H1 (cell line): Measurements from ENCODE around the gene PRKCA. TPM values are rescaled to one million over a fixed set of nuclear protein-coding genes. Genes with fewer than 3 reads are reported as not detected.
A peak's percentile ranks its signal among the peaks of the same experiment; 100 is the strongest.

Experiments used
- CTCF ChIA-PET: fragments of 300-600 bp; sonication (Branson Sonifier 250); formaldehyde crosslinking; loops from one replicate; lab custom pipeline; 2021; ENCODE audit not compliant: partially characterized antibody; lab: Charles Lee
- POLR2A ChIA-PET: fragments of 300-600 bp; sonication (Branson Sonifier 250); formaldehyde crosslinking; loops from one replicate; lab custom pipeline; 2021; ENCODE audit warnings: inconsistent platforms; ENCODE audit not compliant: partially characterized antibody; lab: Charles Lee
- DNase-seq, 2 experiments: peaks; one replicate each; pipeline versions ENCODE4 v3.0.0 to v3.0.0-alpha.2; 2010 to 2022; ENCODE audit warnings: low spot score in 2 of 2, low read depth in 1 of 2, mixed read lengths in 1 of 2
- FAIRE-seq: peaks from 2 replicates; lab custom pipeline; 2011; peaks lifted over from hg19 to GRCh38; lab: Jason Lieb, UNC
- H2AFZ ChIP-seq: 2 replicates; pipeline ENCODE4 v1.8.1; 2012; ENCODE audit warnings: low read length, inconsistent platforms
- H2AK5ac ChIP-seq: 2 replicates; pipeline ENCODE4 v1.6.1; 2013; ENCODE audit warnings: low read depth, low read length
- H2BK120ac ChIP-seq: replicated peaks from 2 replicates; pipeline ENCODE3; 2013; ENCODE audit warnings: low read depth, low read length, inconsistent platforms
- H2BK12ac ChIP-seq: 2 replicates; pipeline ENCODE4 v1.6.1; 2013; ENCODE audit warnings: low read depth, low read length
- H2BK15ac ChIP-seq: 2 replicates; pipeline ENCODE4 v1.6.1; 2013; ENCODE audit warnings: low read length
- H2BK20ac ChIP-seq: 2 replicates; pipeline ENCODE4 v1.6.1; 2013; ENCODE audit warnings: low read length
- H2BK5ac ChIP-seq: 2 replicates; pipeline ENCODE4 v1.6.1; 2013; ENCODE audit warnings: low read depth, low read length
- H3K14ac ChIP-seq: 2 replicates; pipeline ENCODE4 v1.6.1; 2013; ENCODE audit warnings: inconsistent platforms; ENCODE audit not compliant: insufficient read length
- H3K18ac ChIP-seq: 2 replicates; pipeline ENCODE4 v1.6.1; 2013; ENCODE audit warnings: low read length; ENCODE audit errors: extremely low read depth
- H3K23ac ChIP-seq: 2 replicates; pipeline ENCODE4 v1.6.1; 2013; ENCODE audit warnings: inconsistent platforms; ENCODE audit not compliant: insufficient read length
- H3K23me2 ChIP-seq: 2 replicates; pipeline ENCODE4 v1.6.1; 2013; ENCODE audit warnings: low read depth, low read length
- H3K27ac ChIP-seq: 2 replicates; pipeline ENCODE4 v1.6.1; 2011; ENCODE audit warnings: low read depth, low read length, inconsistent platforms
- H3K27me3 ChIP-seq, 4 experiments: replicated peaks in 1 of 4; 1 replicate in 1 of 4; 2 replicates in 3 of 4; pipeline versions ENCODE4 v1.6.1 to v1.8.1; 2011 to 2013; ENCODE audit warnings: low read length in 3 of 4, mild to moderate bottlenecking in 3 of 4, inconsistent platforms in 2 of 4, mixed read lengths in 2 of 4, moderate library complexity in 1 of 4; ENCODE audit not compliant: control insufficient read depth in 3 of 4, insufficient read depth in 3 of 4; ENCODE audit errors: extremely low read depth in 1 of 4
- H3K36me3 ChIP-seq, 4 experiments: 2 replicates each; pipeline versions ENCODE4 v1.6.1 to v1.8.1; 2011 to 2013; ENCODE audit warnings: mild to moderate bottlenecking in 4 of 4, low read length in 3 of 4, moderate library complexity in 2 of 4, control low read depth in 1 of 4, inconsistent platforms in 1 of 4; ENCODE audit not compliant: insufficient read depth in 4 of 4, control insufficient read depth in 2 of 4
- H3K4ac ChIP-seq: replicated peaks from 2 replicates; pipeline ENCODE3; 2013; ENCODE audit warnings: low read length, low read depth, mixed read lengths, inconsistent platforms; ENCODE audit not compliant: insufficient read length
- H3K4me1 ChIP-seq, 4 experiments: replicated peaks in 1 of 4; 1 replicate in 1 of 4; 2 replicates in 3 of 4; pipeline versions ENCODE4 v1.6.1 to v1.8.1; 2011 to 2013; ENCODE audit warnings: low read length in 3 of 4, inconsistent platforms in 2 of 4, mixed read lengths in 1 of 4; ENCODE audit not compliant: insufficient read depth in 4 of 4, control insufficient read depth in 3 of 4
- H3K4me2 ChIP-seq, 2 experiments: 2 replicates each; pipeline versions ENCODE4 v1.6.1 to v1.8.1; 2011 to 2013; ENCODE audit warnings: low read depth in 2 of 2, low read length in 2 of 2, control low read depth in 1 of 2, inconsistent platforms in 1 of 2, mild to moderate bottlenecking in 1 of 2; ENCODE audit not compliant: insufficient read depth in 1 of 2
- H3K4me3 ChIP-seq, 4 experiments: fragments of 200-600, 300-600 bp in 1 of 4; sonication (generic), shearing (Covaris generic), sonication (Bioruptor Twin) in 1 of 4; 2 replicates each; pipeline versions ENCODE4 v1.5.1 to v1.8.1; 2011 to 2016; ENCODE audit warnings: low read length in 4 of 4, low read depth in 3 of 4, control low read depth in 2 of 4, inconsistent platforms in 2 of 4, mild to moderate bottlenecking in 2 of 4, mixed read lengths in 1 of 4, moderate library complexity in 1 of 4; ENCODE audit not compliant: insufficient read depth in 2 of 4; ENCODE audit errors: extremely low read depth in 1 of 4
- H3K56ac ChIP-seq: replicated peaks from 2 replicates; pipeline ENCODE3; 2013; ENCODE audit warnings: low read depth, mild to moderate bottlenecking, mixed read lengths, low read length, inconsistent platforms; ENCODE audit not compliant: insufficient read length
- H3K79me1 ChIP-seq: 2 replicates; pipeline ENCODE4 v1.6.1; 2013; ENCODE audit warnings: low read depth, low read length, control low read depth
- H3K79me2 ChIP-seq, 2 experiments: 2 replicates each; pipeline versions ENCODE4 v1.6.1 to v1.8.1; 2012 to 2013; ENCODE audit warnings: low read length in 2 of 2, mild to moderate bottlenecking in 2 of 2, inconsistent platforms in 1 of 2; ENCODE audit not compliant: insufficient read depth in 2 of 2, control insufficient read depth in 1 of 2
- H3K9ac ChIP-seq, 4 experiments: replicated peaks in 1 of 4; 1 replicate in 1 of 4; 2 replicates in 3 of 4; pipeline versions ENCODE4 v1.6.1 to v1.8.1; 2011 to 2013; ENCODE audit warnings: low read depth in 3 of 4, low read length in 3 of 4, control low read depth in 2 of 4, mild to moderate bottlenecking in 2 of 4, moderate library complexity in 2 of 4, inconsistent platforms in 1 of 4; ENCODE audit errors: extremely low read depth in 1 of 4
- H3K9me3 ChIP-seq, 2 experiments: 2 replicates each; pipeline versions ENCODE4 v1.6.1 to v1.8.1; 2012 to 2013; ENCODE audit warnings: mild to moderate bottlenecking in 2 of 2, moderate library complexity in 2 of 2, control low read depth in 1 of 2, inconsistent platforms in 1 of 2, low read depth in 1 of 2, low read length in 1 of 2, mixed read lengths in 1 of 2; ENCODE audit not compliant: insufficient read depth in 2 of 2
- H4K20me1 ChIP-seq, 2 experiments: replicated peaks in 1 of 2; 2 replicates each; pipeline versions ENCODE3 to v1.8.1; 2011 to 2013; ENCODE audit warnings: inconsistent platforms in 2 of 2, low read length in 2 of 2, mild to moderate bottlenecking in 1 of 2; ENCODE audit not compliant: insufficient read depth in 2 of 2, control insufficient read depth in 1 of 2
- H4K5ac ChIP-seq: 2 replicates; pipeline ENCODE4 v1.6.1; 2013; ENCODE audit warnings: low read length, low read depth, mixed read lengths, inconsistent platforms; ENCODE audit not compliant: insufficient read length
- H4K8ac ChIP-seq: 2 replicates; pipeline ENCODE4 v1.8.0; 2013; ENCODE audit warnings: mild to moderate bottlenecking, moderate library complexity, low read length, inconsistent platforms; ENCODE audit not compliant: insufficient read depth; ENCODE audit errors: extremely low read depth
- H4K91ac ChIP-seq: replicated peaks from 2 replicates; pipeline ENCODE3; 2013; ENCODE audit warnings: low read length, mixed read lengths, inconsistent platforms; ENCODE audit not compliant: insufficient read length
- BRCA1 ChIP-seq: IDR thresholded peaks from 2 replicates; pipeline ENCODE4 v1.6.1; 2012; ENCODE audit warnings: low read depth, low read length, improper control_type of control experiment
- EP300 ChIP-seq, 2 experiments: IDR thresholded peaks; 1 replicate in 1 of 2; 2 replicates in 1 of 2; pipeline ENCODE4 v1.6.1; 2011 to 2012; ENCODE audit warnings: low read depth in 2 of 2, low read length in 2 of 2, mild to moderate bottlenecking in 2 of 2, borderline replicate concordance in 1 of 2, inconsistent platforms in 1 of 2, moderate library complexity in 1 of 2
- FOSL1 ChIP-seq: IDR thresholded peaks from 2 replicates; pipeline ENCODE4 v1.6.1; 2011; ENCODE audit warnings: mild to moderate bottlenecking, low read depth, low read length, moderate library complexity; ENCODE audit not compliant: insufficient read depth
- HDAC6 ChIP-seq: IDR thresholded peaks from one replicate; pipeline ENCODE4 v1.7.1; 2012; ENCODE audit warnings: low read depth, mild to moderate bottlenecking, inconsistent platforms, low read length, moderate library complexity
- KDM4A ChIP-seq: IDR thresholded peaks from one replicate; pipeline ENCODE4 v1.7.1; 2012; ENCODE audit warnings: low read depth, mild to moderate bottlenecking, moderate library complexity, low read length, inconsistent platforms; ENCODE audit not compliant: severe bottlenecking
- PHF8 ChIP-seq: fragments of 200-600 bp; sonication (generic); conservative IDR thresholded peaks from 2 replicates; pipeline ENCODE4 v1.7.1; 2012; ENCODE audit warnings: low read depth, mild to moderate bottlenecking, inconsistent platforms, low read length, moderate library complexity
- WGBS, 2 experiments: shearing (Covaris generic) in 1 of 2; methylation state at CpG; one replicate each; pipeline versions ENCODE4 v1.1.6 to v1.1.7; 2013 to 2015; ENCODE audit warnings: low lambda C conversion rate in 2 of 2, mixed read lengths in 2 of 2, inconsistent platforms in 1 of 2, low coverage in 1 of 2, missing lambda C conversion rate in 1 of 2; ENCODE audit not compliant: insufficient replicate concordance in 2 of 2, insufficient coverage in 1 of 2, insufficient read length in 1 of 2; ENCODE audit errors: extremely low coverage in 1 of 2, missing lambda C conversion rate in 1 of 2; 5-methylcytosine and 5-hydroxymethylcytosine counted together
- polyA plus RNA-seq, 7 experiments: library from polyadenylated mRNA; depleted of rRNA in 3 of 7; stranded (reverse) in 5 of 7; unstranded in 2 of 7; fragments of >200 nt in 5 of 7; fragments of 200-250 nt in 2 of 7; gene quantifications; 1 replicate in 5 of 7; 2 replicates in 1 of 7; 4 replicates in 1 of 7; pipeline versions ENCODE4 v1.2.1 to v1.2.3, GENCODE V29; 2011 to 2013; ENCODE audit warnings: missing spikeins in 2 of 7, mixed read lengths in 2 of 7
- total RNA-seq: library from RNA; stranded (reverse); fragmentation: NEBNext Ultra II Directional; extraction: Animal tissue kit (Norgen Biotek cat#: 25700); gene quantifications from 2 replicates; pipeline ENCODE4 v1.2.1, GENCODE V29; 2021

The PRKCA gene
- total and polyA plus RNA-seq, 2 of the 8 experiments (the other 6 are each of a cell fraction or from before 2014, with no cell fraction given): 5.8 to 17.8 TPM

GRCh38 chr17:66560691-66561090 is 258.3 kb downstream of the PRKCA start:
- H2BK12ac ChIP-seq: no peak overlapping the region
- TF ChIP-seq KDM4A (no peak), BRCA1 (no peak), EP300 (IDR thresholded peaks at IDR 0.05; ENCODE audit: borderline replicate concordance in 1 of 2, low read depth in 2 of 2, low read length in 2 of 2) (peak in 1 of 2 experiments; percentile 20; a peak in 1 of 3 replicates), FOSL1 (no peak), PHF8 (no peak), HDAC6 (no peak)
- TF ChIP-seq, all 59 proteins: peak for 1
- ChIA-PET POLR2A (no interaction called here), CTCF (interaction anchor here (1.0 kb wide), 1 partner anchor 78 kb away, joined by 3 read pairs; no protein-coding TSS in a partner anchor)
- Histone ChIP-seq H3K14ac (no peak overlapping the region), H3K4ac (no peak overlapping the region), H3K23ac (no peak overlapping the region), H4K91ac (no peak overlapping the region), H2BK15ac (no peak overlapping the region), H2BK120ac (no peak overlapping the region), H2AFZ (no peak overlapping the region), H3K79me2 (no peaks in the 10 kb centered on the region), H3K4me2 (no peak overlapping the region), H3K27ac (no peak overlapping the region), H4K5ac (no peak overlapping the region), H3K27me3 (no peaks in the 10 kb centered on the region), H3K36me3 (no peaks in the 10 kb centered on the region), H3K56ac (no peak overlapping the region), H4K20me1 (no peaks in the 10 kb centered on the region), H3K9me3 (peaks cover 0 to 6% of the 10 kb centered on the region in 2 experiments; a peak in 1 of 4 replicates), H3K23me2 (no peaks in the 10 kb centered on the region), H2BK20ac (no peak overlapping the region), H2AK5ac (no peak overlapping the region), H2BK5ac (no peak overlapping the region), H3K79me1 (no peaks in the 10 kb centered on the region), H3K4me1 (peaks cover 2 to 6% (median 5%) of the 10 kb centered on the region in 4 experiments; a peak in 5 of 7 replicates), H4K8ac (no peak overlapping the region), H3K9ac (no peak overlapping the region), H3K4me3 (no peak overlapping the region), H3K18ac (no peak overlapping the region)
- no peak for FAIRE-seq
- WGBS, 2 experiments: 86% methylated on average over 7 of the region's 7 CpGs; no CpG with 5 or more reads in 1 of the 2 experiments
- no peak for DNase-seq
